ENCODE data around the gene UNC13A. TPM values are rescaled to one million over a fixed set of nuclear protein-coding genes. Genes with fewer than 3 reads are reported as not detected.

UNC13A gene
- polyA plus RNA-seq, 3 donors = 0.01 TPM; not detected in 2

- H3K9me3 Mint-ChIP-seq = peaks cover 0 to 2% (median 0%) of the 10 kb centered on the region in 7 donors
- peaks cover 60 to 94% of the 10 kb centered on the region in 2 donors for H3K36me3 Mint-ChIP-seq
- Histone ChIP-seq H3K36me3 (replicated peaks in 1 of 2; ENCODE audit: control insufficient read depth in 1 of 2, insufficient read depth in 2 of 2, low read length in 2 of 2) (peaks cover 83 to 87% of the 10 kb centered on the region in 2 donors), H3K79me2 (ENCODE audit: insufficient read depth, low read length) (peaks cover 12% of the 10 kb centered on the region), H3K27me3 (ENCODE audit: control insufficient read depth in 2 of 2, insufficient read depth in 2 of 2, low read length in 2 of 2) (no peaks in the 10 kb centered on the region), H3K4me2 (replicated peaks; ENCODE audit: extremely low read depth, low read length, poor library complexity, severe bottlenecking) (no peak overlapping the region), H3K9ac (ENCODE audit: insufficient read depth, low read length, poor library complexity, severe bottlenecking) (no peak overlapping the region), H3K4me3 (replicated peaks in 1 of 3; ENCODE audit: low read depth in 2 of 3, low read length in 3 of 3) (no peak overlapping the region), H3K9me3 (replicated peaks in 1 of 2; ENCODE audit: control insufficient read depth in 1 of 2, insufficient read depth in 1 of 2, low read length in 2 of 2) (no peaks in the 10 kb centered on the region), H3K27ac (ENCODE audit: low read depth in 1 of 2, low read length in 2 of 2) (no peak overlapping the region), H4K20me1 (ENCODE audit: insufficient read depth, low read length) (peaks cover 85% of the 10 kb centered on the region), H2AFZ (ENCODE audit: insufficient read depth, low read depth, low read length, poor library complexity, severe bottlenecking) (no peak overlapping the region), H3K4me1 (ENCODE audit: control insufficient read depth in 1 of 2, insufficient read depth in 2 of 2, low read length in 2 of 2) (peaks cover 8 to 19% of the 10 kb centered on the region in 2 donors)
- H3K27ac Mint-ChIP-seq = peak overlapping the region in 1 of 7 donors; percentile 78
- H3K27me3 Mint-ChIP-seq (ENCODE audit: low read depth in 3 of 3) = peaks cover 0 to 2% (median 0%) of the 10 kb centered on the region in 3 donors
- WGBS (ENCODE audit: insufficient coverage) = 87% methylated on average over 22 of the region's 34 CpGs
- intact Hi-C loops (cut with micrococcal nuclease) = no loop called here
- TF ChIP-seq CTCF (IDR thresholded peaks at IDR 0.05) = no peak
- no peak overlapping the region for H3K4me3 Mint-ChIP-seq
- H3K4me1 Mint-ChIP-seq = peaks cover 12% of the 10 kb centered on the region
- peak in 2 of 3 donors; percentile 31 to 44 for DNase-seq
Observed at GRCh38 chr19:17576758-17577456, 111.2 kb downstream of the UNC13A start.

- Mint-ChIP-seq H3K27me3 (ENCODE audit: low read depth in 3 of 3) (peaks cover 0 to 2% (median 0%) of the 10 kb centered on the region in 3 donors), H3K4me3 (no peak overlapping the region), H3K27ac (peak overlapping the region in 3 of 7 donors; percentile 45 to 78 (median 58)), H3K9me3 (peaks cover 0 to 2% (median 0%) of the 10 kb centered on the region in 7 donors), H3K36me3 (peaks cover 58 to 94% of the 10 kb centered on the region in 2 donors), H3K4me1 (peaks cover 12% of the 10 kb centered on the region)
- H3K4me2 ChIP-seq (replicated peaks; ENCODE audit: extremely low read depth, low read length, poor library complexity, severe bottlenecking) = no peak overlapping the region
- H3K27me3 ChIP-seq (ENCODE audit: control insufficient read depth in 2 of 2, insufficient read depth in 2 of 2, low read length in 2 of 2) = no peaks in the 10 kb centered on the region
- H4K20me1 ChIP-seq (ENCODE audit: insufficient read depth, low read length) = peaks cover 77% of the 10 kb centered on the region
- H3K9ac ChIP-seq (ENCODE audit: insufficient read depth, low read length, poor library complexity, severe bottlenecking) = no peak overlapping the region
- no peak overlapping the region for H3K4me3 ChIP-seq (replicated peaks in 1 of 3; ENCODE audit: low read depth in 2 of 3, low read length in 3 of 3)
- peaks cover 81 to 87% of the 10 kb centered on the region in 2 donors for H3K36me3 ChIP-seq (replicated peaks in 1 of 2; ENCODE audit: control insufficient read depth in 1 of 2, insufficient read depth in 2 of 2, low read length in 2 of 2)
- no peak for TF ChIP-seq CTCF (IDR thresholded peaks at IDR 0.05)
- H3K79me2 ChIP-seq (ENCODE audit: insufficient read depth, low read length) = peaks cover 12% of the 10 kb centered on the region
- H3K9me3 ChIP-seq (replicated peaks in 1 of 2; ENCODE audit: control insufficient read depth in 1 of 2, insufficient read depth in 1 of 2, low read length in 2 of 2) = no peaks in the 10 kb centered on the region
- no peak for DNase-seq
- intact Hi-C loops (cut with micrococcal nuclease) = no loop called here
- H3K27ac ChIP-seq (ENCODE audit: low read depth in 1 of 2, low read length in 2 of 2) = peak overlapping the region in 1 of 2 donors; percentile 65
- no peak overlapping the region for H2AFZ ChIP-seq (ENCODE audit: insufficient read depth, low read depth, low read length, poor library complexity, severe bottlenecking)
- WGBS (ENCODE audit: insufficient coverage) = 97% methylated on average over 10 of the region's 11 CpGs
- H3K4me1 ChIP-seq (ENCODE audit: control insufficient read depth in 1 of 2, insufficient read depth in 2 of 2, low read length in 2 of 2) = peaks cover 8 to 19% of the 10 kb centered on the region in 2 donors
Observed at GRCh38 chr19:17575871-17576757, 112.0 kb downstream of the UNC13A start.

Measured in CD14-positive monocyte (primary cell).